Measurements from ENCODE around the gene MAGEF1.

Gene MAGEF1

DNA sequence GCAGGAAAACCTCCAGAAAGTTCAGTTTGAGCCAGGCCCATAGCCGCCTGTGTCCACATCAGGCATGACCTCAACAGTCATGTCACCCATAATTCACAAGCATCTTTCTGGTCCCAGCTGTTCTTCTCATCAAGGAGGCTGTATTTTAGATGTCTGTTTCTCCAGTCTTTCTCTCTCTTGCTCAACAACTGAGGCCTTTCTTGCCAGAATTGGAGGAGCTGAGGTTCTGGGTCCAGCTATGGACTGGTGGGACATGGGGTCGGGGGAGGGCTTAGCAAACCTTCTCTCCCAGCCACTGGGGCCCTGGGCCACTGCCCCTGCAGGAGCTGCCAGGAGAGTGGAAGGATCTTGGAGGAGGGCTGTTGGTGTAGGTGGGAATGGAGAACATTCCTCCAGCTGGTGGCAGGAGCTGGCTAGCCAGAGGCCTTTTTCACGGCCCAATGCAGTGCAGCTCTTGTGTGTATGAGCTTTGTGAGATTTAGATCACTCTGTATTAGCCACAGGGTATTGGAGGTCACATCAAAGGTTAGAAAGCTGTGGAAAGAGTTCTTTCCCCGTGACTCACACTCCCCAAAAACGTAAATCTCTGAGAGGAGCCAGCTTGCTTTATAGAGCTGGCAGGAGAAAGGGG lies 23.5 kb downstream of the MAGEF1 start:
- no peak for DNase-seq

DNA sequence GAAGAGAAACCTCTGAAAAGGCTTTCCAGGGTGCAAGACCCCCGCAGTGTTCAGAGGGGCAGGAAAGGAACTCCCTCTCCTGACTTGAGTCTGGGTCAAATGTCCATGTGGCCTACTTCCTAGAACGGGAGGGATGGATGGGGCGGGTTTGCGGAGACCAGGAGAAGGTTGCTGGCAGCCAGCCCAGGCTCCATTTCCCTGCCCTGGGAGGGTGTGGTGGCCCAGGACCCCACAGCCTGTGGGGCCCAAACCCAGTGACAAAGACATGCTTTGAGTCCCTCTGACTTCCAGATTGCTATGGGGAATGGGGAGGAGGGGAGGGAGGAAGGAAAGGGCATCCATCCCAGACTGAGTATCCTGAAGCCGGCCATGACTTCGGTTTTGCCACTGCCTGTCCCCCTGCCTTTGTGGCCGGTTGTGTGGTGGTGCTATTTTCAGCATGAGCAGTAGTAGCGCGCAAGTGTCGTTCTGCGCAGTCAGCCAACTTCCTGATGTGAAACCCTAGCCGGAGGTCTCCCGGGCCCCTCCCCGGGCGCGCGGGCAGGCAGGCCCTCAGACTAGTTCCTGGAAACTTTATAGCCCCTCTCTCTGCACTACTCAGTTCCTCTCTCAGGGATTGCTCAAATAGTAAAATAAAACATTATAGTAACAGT lies 24.4 kb downstream of the MAGEF1 start:
- no peak for DNase-seq

DNA sequence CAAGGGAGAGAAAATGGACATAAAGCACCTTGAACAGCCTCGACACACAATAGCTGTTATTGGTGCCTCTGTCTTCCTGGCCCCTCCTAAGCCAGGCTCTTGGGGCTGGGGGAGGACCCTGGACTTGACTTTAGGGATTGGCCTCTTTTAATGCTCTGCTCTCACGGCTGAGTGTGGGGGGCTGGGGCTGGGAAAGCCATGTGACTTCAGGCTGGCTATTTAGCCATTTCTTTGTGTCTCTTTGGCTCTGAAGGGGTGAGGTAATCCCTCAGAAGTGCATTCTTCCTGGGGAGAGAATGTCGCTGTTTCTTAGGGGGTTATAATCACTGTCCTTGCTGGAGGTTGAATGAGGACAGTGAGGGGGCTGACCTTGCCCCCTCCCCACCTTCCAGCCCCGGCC lies 26.2 kb downstream of the MAGEF1 start:
- no peak for DNase-seq

DNA sequence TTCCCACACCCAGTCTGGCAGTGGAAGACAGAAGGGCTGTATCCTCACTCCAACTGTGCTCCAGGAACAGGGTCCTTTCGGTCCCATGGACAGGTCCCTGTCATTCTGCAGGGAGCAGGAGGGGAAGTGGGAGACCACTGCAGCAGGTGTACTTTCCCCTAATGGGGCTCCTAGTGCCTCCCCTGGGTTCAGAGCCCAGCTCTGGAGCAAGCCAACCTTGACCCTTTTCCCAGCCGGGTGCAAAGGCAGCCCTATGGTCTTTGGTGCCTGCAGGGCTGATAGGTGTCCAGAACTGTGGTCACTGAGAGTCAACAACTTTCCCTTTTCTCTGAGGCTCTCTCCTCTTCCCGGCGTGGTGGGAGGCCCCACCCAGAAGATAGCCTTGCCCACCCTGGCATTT lies 26.8 kb downstream of the MAGEF1 start:
- DNase-seq: no peak

DNA sequence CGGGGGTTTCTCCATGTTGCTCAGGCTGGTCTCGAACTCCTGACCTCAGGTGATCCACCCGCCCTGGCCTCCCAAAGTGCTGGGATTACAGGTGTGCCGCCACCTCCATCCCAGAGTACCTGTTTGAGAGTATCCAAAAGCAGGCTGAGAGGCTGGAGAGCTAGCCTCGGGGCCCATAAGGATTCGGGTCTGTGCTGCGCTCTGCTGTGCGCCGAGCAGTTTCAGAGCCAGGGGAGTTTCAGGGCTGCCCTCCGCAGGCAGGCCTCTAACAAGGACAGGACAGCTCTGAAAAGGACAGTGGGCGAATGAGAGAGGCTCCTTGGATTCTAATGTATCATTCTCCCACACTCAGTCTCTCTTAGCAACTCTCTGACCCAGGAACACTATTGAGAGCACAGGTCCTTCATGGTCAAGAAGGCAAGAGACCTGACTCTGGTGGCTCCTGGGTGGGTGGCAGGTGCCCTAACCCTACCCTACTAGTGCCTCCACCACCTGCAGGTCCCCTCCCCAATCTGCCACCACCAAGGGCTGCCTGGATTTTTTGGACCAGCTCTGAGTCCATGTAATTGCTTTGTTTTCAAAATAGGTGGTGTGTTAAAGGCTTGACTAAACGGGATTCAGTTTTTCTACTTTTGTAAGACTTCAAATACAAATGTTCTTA lies 27.8 kb downstream of the MAGEF1 start:
- no peak for DNase-seq

DNA sequence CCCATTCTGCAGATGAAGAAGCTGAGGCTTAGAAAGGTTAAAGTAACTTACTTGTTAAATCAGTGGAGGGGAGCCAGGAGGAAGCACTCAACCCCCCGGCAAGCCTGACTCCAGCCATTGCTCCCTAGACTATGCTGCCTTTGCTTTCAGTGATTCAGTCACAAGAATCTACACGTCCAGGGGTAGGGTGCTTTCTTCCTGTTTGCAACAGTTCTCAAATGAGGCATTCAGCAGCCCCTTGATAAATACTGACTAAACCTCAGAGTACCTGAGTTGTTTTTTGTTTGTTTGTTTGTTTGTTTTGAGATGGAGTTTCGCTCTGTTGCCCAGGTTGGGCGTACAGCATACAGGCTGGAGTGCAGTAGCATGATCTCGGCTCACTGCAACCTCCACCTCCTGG lies 28.6 kb downstream of the MAGEF1 start:
- no peak for DNase-seq

DNA sequence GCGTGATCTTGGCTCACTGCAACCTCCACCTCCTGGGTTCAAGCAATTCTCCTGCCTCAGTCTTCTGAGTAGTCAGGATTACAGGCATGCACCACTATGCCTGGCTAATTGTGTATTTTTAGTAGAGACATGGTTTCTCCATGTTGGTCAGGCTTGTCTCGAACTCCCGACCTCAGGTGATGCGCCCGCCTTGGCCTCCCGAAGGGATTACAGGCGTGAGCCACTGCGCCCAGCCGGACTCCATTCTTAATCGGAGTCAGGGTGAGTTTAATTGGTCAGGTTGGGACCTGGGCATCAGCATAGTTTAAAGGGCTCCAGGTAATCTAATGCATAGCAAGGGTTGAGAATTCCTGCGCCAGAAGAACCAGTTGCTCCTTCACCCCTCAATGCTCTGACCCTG lies 29.2 kb downstream of the MAGEF1 start:
- DNase-seq: no peak

DNA sequence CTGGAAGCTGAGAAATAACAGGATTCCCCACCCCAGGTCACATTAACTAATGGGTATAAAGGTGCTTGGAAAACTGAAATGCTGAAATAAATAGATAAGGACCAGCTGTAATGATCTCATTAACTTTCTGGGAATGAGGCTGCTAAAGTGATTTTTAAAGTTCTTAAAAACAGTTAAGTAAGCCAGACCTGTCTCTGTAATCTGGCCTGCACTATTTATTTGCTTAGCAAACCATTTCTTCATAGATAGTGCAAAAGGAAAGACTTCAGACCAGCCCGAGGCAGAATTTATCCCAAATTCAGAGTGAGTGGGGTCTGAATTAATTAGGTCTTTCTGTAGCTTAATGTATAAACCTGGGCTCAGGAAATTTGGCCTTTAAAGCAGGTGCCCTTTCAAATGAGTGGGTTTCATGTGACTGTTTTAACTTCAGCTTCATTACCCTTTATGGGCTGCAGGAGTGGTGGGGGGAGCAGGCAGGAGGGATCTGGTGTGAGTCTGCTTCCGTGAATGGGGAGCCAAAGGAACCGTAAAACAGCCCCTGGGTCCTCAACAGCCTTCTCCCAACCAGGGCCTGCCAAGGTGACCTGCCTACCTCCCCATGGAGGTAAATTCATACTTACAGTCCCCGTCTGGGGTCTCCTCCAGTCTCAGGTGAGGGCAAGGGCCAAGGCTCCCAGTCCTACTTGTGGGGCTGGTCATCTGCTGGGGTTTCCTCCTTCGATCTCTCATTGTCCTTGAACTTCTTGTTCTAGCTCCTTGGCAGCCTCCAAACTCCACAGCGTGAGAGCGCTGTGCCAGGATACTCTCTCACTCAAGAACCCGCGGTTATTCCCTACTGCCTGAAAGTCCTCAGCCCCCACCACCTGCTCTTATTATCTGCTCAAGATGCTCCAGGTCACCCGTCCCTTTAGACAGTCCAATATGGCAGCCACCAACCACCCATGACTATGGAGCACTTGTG lies 31.2 kb downstream of the MAGEF1 start:
- no peak for DNase-seq

DNA sequence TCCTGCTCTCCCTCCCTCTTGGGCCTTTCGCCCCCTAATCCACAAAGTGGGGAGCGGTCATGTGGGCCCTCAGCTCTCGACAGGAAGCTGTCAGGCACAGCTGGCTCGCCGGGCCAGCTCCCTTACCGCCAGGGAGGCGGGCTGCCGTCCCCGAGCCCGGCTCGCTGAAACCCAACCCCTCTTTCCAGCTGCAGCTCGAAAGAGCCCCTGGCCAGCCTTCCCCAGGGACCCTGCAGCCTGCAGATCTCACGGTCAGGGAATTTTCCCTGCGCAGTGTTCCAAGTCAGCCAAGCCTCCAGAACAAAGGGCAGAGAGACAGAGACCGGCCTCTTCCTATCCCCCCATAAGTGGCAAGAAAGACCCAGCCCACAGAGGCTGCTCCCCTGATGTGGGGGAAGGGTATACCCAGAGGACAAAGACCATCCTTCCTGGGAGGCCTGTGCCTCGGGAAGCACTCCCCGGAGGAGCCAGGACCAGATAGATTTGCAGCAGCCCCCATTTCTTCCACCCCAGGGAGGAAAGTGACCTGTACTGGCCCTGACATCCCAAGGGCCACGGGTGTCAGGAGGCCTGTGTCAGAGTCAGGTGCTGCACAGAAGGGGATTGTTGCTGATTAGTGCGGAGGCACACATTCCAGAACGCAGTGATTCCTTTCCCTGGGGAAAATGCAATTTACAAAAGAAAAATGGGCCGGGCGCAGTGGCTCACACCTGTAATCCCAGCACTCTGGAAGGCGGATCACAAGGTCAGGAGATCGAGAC lies 32.6 kb downstream of the MAGEF1 start:
- DNase-seq: no peak

DNA sequence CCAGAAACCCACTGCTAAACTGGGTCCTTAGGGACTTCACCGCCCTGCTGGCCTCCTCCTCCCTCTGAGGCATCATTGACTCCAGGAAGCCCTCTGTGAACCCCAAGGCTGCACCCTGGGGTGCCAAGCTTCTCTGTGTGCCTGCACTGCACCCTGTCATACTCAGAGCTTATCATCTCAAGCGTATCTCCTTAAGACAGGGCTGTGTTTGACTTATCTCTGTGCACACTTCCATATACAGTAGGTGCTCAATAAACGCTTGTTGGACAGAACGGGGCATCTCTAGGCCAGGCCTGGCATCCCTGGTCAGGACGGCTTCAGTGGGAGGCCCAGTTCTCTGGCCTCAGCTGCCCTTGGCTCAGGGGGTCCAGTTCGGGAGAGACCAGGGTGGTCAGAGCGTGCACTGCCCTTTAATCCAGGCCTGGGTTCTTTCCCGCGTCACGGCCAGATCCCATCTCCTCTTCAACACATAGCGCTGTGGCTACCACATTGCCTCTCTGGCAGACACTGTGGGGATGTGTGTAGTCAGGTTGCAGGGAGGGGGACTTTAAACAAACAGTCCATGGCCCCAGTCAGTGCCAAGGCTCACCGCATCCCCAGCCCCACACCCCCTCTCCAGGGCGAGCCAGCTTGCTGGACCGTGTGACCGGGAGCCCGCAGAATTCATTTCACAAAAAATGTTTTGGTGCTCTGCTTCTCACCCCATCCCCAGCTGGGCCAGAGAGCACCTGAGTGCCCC lies 33.4 kb downstream of the MAGEF1 start:
- DNase-seq: no peak

DNA sequence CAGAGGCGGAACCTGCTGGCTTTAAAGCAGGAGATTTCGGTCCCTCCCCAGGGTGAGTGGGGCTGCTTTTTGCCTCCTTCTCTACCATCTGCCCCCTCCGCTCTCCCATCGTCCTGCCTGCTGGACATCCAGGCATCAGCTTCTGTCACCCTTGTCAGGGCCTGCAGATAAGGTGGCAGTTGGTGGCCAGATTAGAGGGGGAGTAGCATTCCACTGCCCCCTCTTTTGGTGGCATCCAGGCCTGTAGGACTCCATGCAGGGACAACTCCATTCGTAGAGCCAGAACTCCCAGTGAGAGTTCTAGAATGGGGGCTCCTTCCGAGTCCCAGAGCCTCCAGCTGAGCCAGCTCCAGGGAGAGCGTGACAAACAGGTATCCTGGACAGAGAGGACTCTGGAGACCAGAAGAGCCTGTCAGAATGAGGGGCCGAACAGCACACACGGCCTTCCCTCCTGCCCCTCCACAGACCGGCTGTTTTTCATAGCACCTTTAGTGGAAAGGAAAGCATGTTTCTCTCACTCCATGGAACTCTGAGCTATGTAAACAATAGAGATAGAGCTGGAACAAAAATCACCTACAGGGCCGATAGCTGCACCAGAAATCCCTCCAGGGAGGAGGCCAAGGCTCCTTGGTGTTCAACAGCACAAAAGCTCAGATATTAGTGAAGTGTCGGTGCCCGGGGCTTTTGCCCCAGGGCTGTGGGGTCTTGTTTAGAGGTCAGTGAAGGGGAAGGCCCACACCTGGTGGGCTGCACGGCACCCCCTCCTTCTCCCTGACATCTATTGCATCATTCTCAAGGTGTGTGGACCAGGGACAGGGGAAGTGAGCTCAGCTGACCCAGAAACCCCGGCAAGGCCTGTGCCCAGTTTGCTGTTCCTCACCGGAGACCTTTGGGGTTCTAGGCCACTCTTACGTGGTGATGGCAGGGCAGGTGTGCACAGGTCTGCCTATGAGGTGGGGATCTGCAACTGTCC lies 34.2 kb downstream of the MAGEF1 start:
- no peak for DNase-seq

DNA sequence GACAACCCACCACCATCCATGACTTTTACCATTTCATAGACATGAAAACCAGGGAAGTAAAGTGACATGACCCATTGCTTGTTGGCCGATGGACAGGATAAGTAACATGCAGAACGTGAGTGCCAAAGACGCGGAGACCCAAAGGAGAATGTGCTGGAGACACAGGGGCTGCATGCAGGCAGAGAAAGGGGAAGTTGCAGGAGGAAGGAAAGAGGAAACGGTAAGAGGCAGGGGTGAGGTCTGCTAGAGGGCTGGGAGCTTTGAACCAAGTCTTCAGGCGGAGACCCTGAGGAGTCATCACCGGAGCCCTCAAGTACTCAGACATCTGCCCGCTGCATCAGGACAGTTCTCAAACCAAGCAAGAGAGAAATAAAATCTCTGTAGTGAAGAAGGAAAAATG lies 34.9 kb downstream of the MAGEF1 start:
- DNase-seq: no peak

DNA sequence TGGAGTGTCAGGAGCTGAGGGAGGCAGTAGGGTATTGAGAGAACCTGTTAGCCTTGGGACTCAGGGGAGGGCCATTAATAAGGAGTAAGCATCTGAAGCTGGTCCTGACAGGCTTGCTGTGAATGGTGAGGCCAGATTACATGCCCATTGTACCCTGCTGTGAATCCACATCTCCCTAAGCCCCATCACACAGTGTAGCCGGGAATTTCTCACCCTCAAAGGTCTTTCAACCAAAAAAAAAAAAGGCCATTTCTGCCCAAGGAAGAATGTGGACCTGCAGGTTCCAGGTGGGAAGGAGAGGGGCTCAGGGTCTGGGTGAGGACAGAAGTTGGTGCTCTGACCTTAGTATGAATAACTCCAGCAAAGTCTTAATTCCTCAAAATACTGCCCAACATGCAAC lies 37.2 kb downstream of the MAGEF1 start:
- no peak for DNase-seq

DNA sequence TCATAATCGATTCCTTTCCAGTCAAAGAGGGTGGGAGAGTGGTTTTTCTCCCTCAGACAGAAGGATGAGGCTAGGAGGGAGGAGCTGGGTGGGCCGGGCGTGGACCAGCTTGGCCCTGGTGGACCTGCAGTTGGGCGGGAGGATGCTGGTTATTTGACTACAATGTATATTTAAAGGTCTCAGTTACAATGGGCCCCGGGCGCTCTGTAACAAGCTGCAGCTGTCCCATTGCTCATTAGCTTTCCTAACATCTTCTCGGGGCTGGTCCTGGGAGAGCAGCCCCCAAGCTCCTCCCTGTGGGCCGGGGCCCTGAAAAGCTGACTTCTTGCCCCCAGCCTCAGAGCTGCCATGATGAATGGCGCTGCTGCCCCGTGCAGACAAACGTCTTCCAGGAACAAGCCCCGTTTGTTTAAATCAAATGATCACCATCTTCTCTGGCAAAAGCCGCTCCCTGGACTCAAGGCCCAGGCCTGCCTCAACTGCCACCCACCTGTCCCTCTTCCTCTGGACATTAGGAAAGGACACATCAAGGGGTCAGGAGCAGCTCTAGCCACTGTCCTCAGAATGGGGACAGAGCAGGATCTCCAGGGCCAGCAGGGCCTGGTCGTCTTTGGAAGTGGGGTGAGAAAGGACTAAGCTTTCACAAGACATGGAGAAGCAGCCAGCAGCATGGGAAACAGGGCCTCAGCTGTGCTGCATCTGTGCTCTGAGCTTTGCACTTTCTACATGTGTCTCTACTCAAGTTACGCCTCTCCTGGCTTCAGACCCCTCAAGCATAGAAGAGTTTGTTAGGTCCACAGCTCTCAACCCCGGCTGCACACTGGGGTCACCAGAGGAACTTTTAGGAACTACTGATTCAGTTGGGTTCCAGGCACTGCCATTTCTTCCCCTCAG lies 38.6 kb downstream of the MAGEF1 start:
- no peak for DNase-seq

DNA sequence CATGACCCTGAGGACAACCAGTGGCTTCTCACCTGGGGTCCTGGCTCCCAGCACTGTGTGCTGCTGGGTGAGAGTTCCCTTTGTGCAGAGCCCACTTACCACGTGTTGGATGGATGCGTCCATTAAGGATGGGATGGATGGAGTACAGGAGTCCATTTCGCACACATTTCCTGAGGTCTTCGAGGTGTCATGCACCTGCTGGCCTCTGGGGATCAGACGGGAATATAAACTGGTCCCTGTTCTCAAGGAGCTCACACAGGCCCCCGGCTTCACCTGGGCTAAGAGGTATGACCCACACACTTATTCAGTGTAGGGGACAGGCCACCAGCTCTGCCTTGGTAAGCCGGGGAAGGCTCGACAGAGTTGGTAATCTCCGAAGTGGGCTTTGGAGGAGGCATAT lies 39.5 kb downstream of the MAGEF1 start:
- no peak for DNase-seq

DNA sequence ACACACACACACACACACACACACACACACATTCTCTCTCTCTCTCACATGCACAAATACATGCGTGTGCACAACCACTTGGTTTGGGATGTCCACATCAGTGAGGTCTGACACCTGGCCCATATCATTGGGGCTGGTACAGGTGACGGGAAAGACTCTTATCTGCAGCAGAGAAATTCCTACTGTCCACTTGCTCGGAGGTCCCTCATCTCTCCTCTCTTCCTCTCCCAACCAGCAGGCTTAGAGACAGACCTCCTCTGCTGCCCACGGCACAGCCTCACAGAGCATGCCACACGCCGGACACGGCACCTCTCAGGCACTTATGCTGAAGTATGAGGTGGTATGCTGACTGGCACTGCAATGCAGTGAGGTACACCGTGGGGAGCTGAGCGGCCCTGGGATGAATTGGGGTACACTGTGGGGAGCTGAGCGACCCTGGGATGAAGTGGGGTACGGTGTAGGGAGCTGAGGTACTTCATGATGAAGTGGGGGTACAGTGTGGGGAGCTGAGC lies 41.7 kb downstream of the MAGEF1 start:
- no peak for DNase-seq

DNA sequence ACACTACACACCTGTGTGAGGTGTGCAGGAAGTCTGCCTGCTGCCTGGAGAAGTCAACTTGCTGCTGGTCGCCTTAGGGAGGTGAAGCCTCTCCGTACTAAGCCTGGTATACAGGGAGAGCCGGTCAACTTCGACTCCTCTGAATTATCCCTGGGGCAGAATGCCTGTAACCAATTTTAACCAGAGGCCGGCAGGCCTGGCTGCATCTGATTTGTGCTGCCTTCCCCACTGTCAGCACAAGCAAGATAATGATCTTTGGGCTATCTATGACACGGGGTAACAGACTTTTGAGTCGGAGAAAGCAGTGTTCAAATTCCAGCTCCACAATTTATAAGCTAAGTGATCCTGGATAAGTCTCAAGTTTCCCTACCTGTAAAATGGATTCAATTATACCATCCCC lies 42.3 kb downstream of the MAGEF1 start:
- no peak for DNase-seq

DNA sequence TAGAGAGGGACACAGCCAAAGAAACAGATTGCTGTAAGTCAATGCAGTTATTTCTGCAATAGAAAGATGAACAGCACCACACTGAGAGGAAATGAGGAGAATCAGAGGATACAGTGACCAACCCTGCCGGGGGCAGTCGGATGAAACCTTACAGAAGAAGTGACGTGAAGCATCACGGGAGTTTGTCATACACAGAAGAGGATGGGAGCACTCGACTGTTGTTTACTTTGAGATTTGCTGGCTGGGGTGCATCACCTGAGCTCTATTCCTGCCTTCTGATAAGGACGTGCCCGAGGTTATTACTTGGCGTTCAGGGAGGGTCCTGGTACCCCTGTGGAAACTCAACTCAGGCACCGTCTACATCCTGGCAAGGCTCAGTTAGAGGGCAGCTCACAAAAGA lies 45.4 kb downstream of the MAGEF1 start:
- DNase-seq: no peak

DNA sequence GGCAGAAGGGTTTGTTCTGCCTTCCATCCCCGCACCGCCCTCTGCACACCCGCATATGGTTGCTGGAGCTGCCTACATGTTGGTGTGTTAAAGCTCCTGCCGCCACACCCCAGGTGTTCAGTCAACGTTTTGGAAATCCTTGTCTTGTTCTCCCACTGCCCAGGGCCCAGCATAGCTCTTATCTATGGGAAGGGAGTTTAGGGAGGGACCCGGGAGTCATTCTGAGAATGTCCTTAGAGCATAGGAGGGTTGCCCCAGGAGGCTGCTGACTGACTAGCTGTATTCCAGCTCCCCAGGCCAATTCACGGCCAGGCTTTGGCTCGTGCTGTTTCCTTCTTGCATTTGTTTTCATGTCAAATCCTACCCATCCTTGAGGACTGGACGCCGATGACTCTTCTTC lies 46.8 kb downstream of the MAGEF1 start:
- DNase-seq: no peak
